Renal cortex interstitium (tissue), 11 donors: ENCODE measurements around the gene MANF. TPM values are rescaled to one million over a fixed set of nuclear protein-coding genes. Genes with fewer than 3 reads are reported as not detected.
"Not testable (repeated sequence)": the region's sequence is repeated elsewhere in the genome, so short reads cannot be mapped to it uniquely, and the experiment has no call there.

Experiments
- DNase-seq, 11 donors: peaks; one replicate each; pipeline ENCODE4 v3.0.0-alpha.2; 2013; ENCODE audit warnings: low read depth in 9 of 11, low spot score in 4 of 11; ENCODE audit errors: extremely low read depth in 1 of 11
- polyA plus RNA-seq, 3 donors: library from polyadenylated mRNA; unstranded; fragments of 120-200 nt; gene quantifications; one replicate each; pipeline ENCODE4 v1.2.1, GENCODE V29; 2013; ENCODE audit not compliant: insufficient read length in 3 of 3

The MANF gene
- polyA plus RNA-seq, 3 donors, result 122 to 141 (median 129) TPM

- DNase-seq, result no peak
Observed at GRCh38 chr3:51382947-51383578, 2.0 kb upstream of the MANF start.

- DNase-seq, result peak in 2 of 11 donors; percentile 9 to 12
Observed at GRCh38 chr3:51384055-51384725, 901 bp upstream of the MANF start.

- DNase-seq, result peak in 1 of 11 donors; percentile 3
Observed at GRCh38 chr3:51385621-51386091, 565 bp downstream of the MANF start.

GRCh38 chr3:51386159-51386851 is 1.2 kb downstream of the MANF start:
- DNase-seq, result no peak

GRCh38 chr3:51386852-51387229 is 1.8 kb downstream of the MANF start:
- no peak for DNase-seq

- DNase-seq, result not testable (repeated sequence)
Observed at GRCh38 chr3:51387281-51387680, 2.2 kb downstream of the MANF start.

GRCh38 chr3:51388286-51389029 is 3.4 kb downstream of the MANF start:
- no peak for DNase-seq

- DNase-seq, result peak in 3 of 11 donors; percentile 12 to 30 (median 25)
Observed at GRCh38 chr3:51389423-51390183, 4.5 kb downstream of the MANF start.

- DNase-seq, result no peak
Observed at GRCh38 chr3:51390246-51391074, 5.4 kb downstream of the MANF start.

GRCh38 chr3:51391075-51391565 is 6.0 kb downstream of the MANF start, which contains the start of gene RBM15B:
Gene RBM15B, plus strand, starts transcription at chr3:51391285. Its CDS starts 115 bp downstream, at chr3:51391400.
- peak; percentile 79 to 95 (median 93) for DNase-seq

GRCh38 chr3:51391566-51392354 is 6.7 kb downstream of the MANF start:
- peak in 3 of 11 donors; percentile 8 to 22 (median 20) for DNase-seq

- no peak for DNase-seq
Observed at GRCh38 chr3:51392355-51393133, 7.5 kb downstream of the MANF start.

GRCh38 chr3:51393134-51393495 is 8.0 kb downstream of the MANF start:
- DNase-seq, result no peak

GRCh38 chr3:51393564-51393963 is 8.5 kb downstream of the MANF start:
- no peak for DNase-seq

GRCh38 chr3:51394541-51394940 is 9.4 kb downstream of the MANF start:
- no peak for DNase-seq
